HEK293 (cell line): ENCODE measurements around the gene NFIB.

Experiments
- MYNN ChIP-seq: fragments of 450-650 bp; formaldehyde crosslinking; IDR thresholded peaks from 2 replicates; pipeline ENCODE4 v1.5.1; 2016; ENCODE audit warnings: missing biosample characterization, missing genetic modification characterization, borderline replicate concordance
- MZF1 ChIP-seq: fragments of 450-650 bp; formaldehyde crosslinking; IDR thresholded peaks from 2 replicates; pipeline ENCODE4 v1.5.1; 2017; ENCODE audit warnings: missing biosample characterization, missing genetic modification characterization, borderline replicate concordance
- RBAK ChIP-seq: fragments of 450-650 bp; formaldehyde crosslinking; IDR thresholded peaks from 2 replicates; pipeline ENCODE4 v1.5.1; 2016; ENCODE audit warnings: missing biosample characterization, missing genetic modification characterization
- REPIN1 ChIP-seq: fragments of 450-650 bp; formaldehyde crosslinking; IDR thresholded peaks from 2 replicates; pipeline ENCODE4 v1.5.1; 2017; ENCODE audit warnings: missing biosample characterization, missing genetic modification characterization, low read depth
- SETDB1 ChIP-seq: IDR thresholded peaks from one replicate; pipeline ENCODE4 v1.6.1; 2017; ENCODE audit warnings: mild to moderate bottlenecking, low read length, moderate library complexity, mixed read lengths; ENCODE audit not compliant: insufficient read length
- SP2 ChIP-seq: fragments of 450-650 bp; formaldehyde crosslinking; IDR thresholded peaks from 2 replicates; pipeline ENCODE4 v1.5.1; 2016; ENCODE audit warnings: missing biosample characterization, missing genetic modification characterization
- ZNF10 ChIP-seq: fragments of 450-650 bp; formaldehyde crosslinking; IDR thresholded peaks from 2 replicates; pipeline ENCODE4 v1.5.1; 2017; ENCODE audit warnings: missing biosample characterization, missing genetic modification characterization
- ZNF114 ChIP-seq: fragments of 450-650 bp; formaldehyde crosslinking; IDR thresholded peaks from 2 replicates; pipeline ENCODE4 v1.5.0; 2017; ENCODE audit warnings: missing biosample characterization, missing genetic modification characterization
- ZNF518A ChIP-seq: fragments of 450-650 bp; formaldehyde crosslinking; conservative IDR thresholded peaks from 2 replicates; pipeline ENCODE4 v1.5.1; 2016; ENCODE audit warnings: low read depth, missing biosample characterization, missing genetic modification characterization
- ZNF530 ChIP-seq: fragments of 450-650 bp; formaldehyde crosslinking; IDR thresholded peaks from 2 replicates; pipeline ENCODE4 v1.5.1; 2016; ENCODE audit warnings: low read depth, missing biosample characterization, missing genetic modification characterization
- ZNF776 ChIP-seq: fragments of 450-650 bp; formaldehyde crosslinking; IDR thresholded peaks from 2 replicates; pipeline ENCODE4 v1.5.0; 2017; ENCODE audit warnings: missing biosample characterization, missing genetic modification characterization, borderline replicate concordance
- TF ChIP-seq, protein P1 (sequence below): fragments of 450-650 bp; formaldehyde crosslinking; IDR thresholded peaks from 2 replicates; pipeline ENCODE4 v1.5.1; 2016; ENCODE audit warnings: missing biosample characterization, missing genetic modification characterization
- TF ChIP-seq, protein P2 (sequence below): sonication (generic); formaldehyde crosslinking; IDR thresholded peaks from 2 replicates; pipeline ENCODE4 v1.8.1; 2022; ENCODE audit warnings: mild to moderate bottlenecking, moderate library complexity, missing genetic modification reagents

GRCh38 chr9:14087576-14087975 is 226.4 kb downstream of the NFIB start:
- no peak for TF ChIP-seq ZNF10
- no peak for TF ChIP-seq MYNN
- TF ChIP-seq, protein P1, sequence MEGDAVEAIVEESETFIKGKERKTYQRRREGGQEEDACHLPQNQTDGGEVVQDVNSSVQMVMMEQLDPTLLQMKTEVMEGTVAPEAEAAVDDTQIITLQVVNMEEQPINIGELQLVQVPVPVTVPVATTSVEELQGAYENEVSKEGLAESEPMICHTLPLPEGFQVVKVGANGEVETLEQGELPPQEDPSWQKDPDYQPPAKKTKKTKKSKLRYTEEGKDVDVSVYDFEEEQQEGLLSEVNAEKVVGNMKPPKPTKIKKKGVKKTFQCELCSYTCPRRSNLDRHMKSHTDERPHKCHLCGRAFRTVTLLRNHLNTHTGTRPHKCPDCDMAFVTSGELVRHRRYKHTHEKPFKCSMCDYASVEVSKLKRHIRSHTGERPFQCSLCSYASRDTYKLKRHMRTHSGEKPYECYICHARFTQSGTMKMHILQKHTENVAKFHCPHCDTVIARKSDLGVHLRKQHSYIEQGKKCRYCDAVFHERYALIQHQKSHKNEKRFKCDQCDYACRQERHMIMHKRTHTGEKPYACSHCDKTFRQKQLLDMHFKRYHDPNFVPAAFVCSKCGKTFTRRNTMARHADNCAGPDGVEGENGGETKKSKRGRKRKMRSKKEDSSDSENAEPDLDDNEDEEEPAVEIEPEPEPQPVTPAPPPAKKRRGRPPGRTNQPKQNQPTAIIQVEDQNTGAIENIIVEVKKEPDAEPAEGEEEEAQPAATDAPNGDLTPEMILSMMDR (tag by site-specific recombination) = no peak
- no peak for TF ChIP-seq SP2 (tag by site-specific recombination)
- no peak for TF ChIP-seq ZNF114 (tag by site-specific recombination)
- TF ChIP-seq SETDB1 = no peak
- no peak for TF ChIP-seq RBAK (tag by site-specific recombination)
- TF ChIP-seq ZNF518A (tag by site-specific recombination) = no peak
- TF ChIP-seq, protein P2, sequence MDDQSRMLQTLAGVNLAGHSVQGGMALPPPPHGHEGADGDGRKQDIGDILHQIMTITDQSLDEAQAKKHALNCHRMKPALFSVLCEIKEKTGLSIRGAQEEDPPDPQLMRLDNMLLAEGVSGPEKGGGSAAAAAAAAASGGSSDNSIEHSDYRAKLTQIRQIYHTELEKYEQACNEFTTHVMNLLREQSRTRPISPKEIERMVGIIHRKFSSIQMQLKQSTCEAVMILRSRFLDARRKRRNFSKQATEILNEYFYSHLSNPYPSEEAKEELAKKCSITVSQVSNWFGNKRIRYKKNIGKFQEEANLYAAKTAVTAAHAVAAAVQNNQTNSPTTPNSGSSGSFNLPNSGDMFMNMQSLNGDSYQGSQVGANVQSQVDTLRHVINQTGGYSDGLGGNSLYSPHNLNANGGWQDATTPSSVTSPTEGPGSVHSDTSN = no peak
- TF ChIP-seq ZNF530 (tag by site-specific recombination) = no peak
- no peak for TF ChIP-seq ZNF776 (tag by site-specific recombination)
- no peak for TF ChIP-seq MZF1
- no peak for TF ChIP-seq REPIN1 (tag by site-specific recombination)
